GM21447 (cell line): ENCODE results near the gene GATD1.
A peak's percentile ranks its signal among the peaks of the same experiment; 100 is the strongest.
"Not testable (repeated sequence)": the region's sequence is repeated elsewhere in the genome, so short reads cannot be mapped to it uniquely, and the experiment has no call there.

Experiments used
- ATAC-seq: cut with Tn5 transposase; IDR thresholded peaks from one replicate; pipeline ENCODE4 v1.9.1; 2021; ENCODE audit not compliant: unreplicated experiment

GATD1 gene

DNA sequence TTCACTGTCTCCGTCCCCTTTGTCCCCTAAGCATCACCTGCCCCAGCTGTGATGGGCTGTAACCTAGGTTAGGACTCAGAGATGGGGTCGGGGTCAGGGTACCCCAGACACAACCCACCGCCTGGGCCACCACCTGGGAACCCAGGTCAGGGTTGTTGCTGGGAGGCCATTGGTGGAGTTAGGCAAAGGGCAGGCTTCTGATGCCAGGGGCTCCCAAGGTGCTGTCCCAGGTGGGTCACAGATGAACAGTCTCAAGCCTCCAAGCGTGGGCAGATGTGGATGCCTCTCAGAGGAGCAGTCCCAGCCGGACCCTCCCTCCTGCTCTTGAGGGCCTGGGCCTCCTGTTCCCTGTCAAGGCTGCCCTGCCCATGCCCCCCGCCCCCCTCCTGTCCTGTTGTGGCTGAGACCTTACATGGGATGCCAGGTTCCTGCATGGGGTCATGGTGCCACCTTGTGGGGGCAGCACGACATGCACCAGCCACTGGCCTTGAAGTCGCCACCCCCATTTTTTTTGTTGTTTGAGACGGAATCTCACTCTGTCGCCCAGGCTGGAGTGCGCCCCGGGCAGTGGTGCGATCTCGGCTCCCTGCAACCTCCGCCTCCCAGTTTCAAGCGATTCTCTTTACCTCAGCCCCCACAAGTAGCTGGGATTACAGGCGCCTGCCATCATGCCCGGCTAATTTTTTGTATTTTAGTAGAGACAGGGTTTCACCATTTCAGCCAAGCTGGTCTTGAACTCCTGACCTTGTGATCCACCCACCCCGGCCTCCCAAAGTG is 12.1 kb downstream of the GATD1 start:
- no peak for ATAC-seq

DNA sequence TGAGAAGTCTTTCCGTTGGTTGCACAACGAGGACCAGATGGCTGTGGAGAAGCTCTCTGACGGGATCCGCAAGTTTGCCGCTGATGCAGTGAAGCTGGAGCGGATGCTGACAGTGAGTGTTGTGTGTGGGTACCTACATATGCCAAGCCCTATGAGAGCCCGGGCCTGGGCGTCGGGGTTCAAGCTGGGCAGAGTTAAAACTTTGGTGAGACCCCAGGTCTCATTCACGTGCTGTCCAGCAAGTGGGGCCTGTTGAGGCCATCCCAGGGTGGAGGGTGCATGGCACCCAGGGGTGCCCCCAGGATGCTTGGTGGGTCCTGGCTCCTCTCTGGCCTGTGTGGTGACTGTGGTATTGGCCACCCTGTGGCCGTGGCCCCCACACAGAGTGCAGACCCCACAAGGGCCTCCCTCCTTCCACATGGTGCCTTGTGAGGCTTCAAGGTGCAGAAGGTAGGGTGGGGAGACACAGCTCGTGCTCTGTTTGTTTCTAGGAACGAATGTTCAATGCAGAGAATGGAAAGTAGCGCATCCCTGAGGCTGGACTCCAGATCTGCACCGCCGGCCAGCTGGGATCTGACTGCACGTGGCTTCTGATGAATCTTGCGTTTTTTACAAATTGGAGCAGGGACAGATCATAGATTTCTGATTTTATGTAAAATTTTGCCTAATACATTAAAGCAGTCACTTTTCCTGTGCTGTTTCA is 12.8 kb downstream of the GATD1 start:
- ATAC-seq: no peak

DNA sequence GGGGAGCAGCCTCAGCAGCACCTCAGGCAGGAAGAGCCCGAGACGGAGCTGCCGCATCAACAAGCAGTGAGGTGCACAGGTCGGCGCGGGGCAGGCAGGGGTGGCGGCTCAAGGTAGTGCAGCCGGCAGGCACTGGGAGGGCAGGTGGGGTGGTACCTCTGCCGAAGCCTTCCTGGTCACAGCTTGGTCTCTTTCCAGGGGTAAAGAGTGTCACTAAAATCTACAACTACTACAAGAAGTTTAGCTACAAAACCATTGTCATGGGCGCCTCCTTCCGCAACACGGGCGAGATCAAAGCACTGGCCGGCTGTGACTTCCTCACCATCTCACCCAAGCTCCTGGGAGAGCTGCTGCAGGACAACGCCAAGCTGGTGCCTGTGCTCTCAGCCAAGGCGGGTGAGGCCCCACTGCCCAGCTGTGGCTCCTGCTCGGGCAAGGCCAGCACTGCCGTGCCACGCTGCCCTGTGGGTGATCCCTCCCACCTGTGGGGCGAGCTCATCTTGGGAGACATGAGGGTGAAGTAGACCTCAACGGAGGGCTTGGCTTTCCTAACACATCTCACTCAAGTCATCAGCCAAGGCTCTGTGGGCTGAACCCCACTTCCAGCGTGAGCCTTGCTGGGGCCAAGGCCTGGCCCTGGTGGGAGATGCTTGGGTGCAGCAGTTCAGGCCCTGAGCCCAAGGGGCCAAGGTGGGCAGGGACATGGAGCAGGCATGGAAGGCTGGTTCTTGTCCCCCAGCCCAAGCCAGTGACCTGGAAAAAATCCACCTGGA is 13.6 kb downstream of the GATD1 start:
- no peak for ATAC-seq

DNA sequence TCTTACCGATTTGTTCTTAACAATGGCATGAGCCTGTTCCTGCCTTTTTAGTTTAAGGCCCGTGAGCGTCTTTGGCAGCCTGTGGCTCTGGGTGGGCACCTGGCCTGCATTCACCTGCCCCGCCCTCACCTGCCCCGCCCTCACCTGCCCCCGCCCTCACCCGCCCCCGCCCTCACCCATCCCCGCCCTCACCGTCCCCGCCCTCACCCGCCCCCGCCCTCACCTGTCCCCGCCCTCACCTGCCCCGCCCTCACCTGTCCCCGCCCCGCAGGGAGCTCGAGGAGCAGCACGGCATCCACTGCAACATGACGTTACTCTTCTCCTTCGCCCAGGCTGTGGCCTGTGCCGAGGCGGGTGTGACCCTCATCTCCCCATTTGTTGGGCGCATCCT is 14.2 kb downstream of the GATD1 start:
- ATAC-seq: no peak

DNA sequence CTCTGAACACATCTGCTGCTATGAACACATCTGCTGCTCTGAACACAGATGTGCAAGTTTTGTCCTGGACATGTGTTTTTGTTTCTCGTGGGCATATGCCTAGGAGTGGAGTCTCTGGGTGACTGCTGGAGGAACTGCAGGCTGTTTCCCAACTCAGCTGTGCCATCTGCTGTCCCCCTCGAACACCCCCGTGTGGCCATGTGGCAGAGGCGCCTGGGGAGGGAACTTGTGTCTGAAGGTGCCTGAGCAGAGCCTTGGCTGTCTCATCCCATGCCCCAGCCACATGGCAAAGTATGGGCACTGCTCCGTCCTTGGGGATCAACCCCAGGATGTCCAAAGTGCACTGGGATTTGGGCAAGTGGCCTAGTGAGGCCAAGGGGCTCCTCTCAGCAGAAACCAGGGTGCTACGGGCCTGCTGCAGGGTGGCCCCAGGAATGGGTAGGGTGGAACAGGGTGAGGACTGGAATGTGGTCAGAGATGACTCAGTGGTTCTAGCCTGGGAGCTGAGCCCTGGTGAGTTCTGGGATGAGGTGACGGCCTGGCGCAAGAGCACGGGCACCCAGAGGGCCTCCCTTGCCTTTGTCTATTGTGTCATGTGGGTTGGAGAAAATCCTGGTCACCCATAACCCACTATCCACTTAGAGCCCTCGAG is 14.7 kb downstream of the GATD1 start:
- ATAC-seq: no peak

DNA sequence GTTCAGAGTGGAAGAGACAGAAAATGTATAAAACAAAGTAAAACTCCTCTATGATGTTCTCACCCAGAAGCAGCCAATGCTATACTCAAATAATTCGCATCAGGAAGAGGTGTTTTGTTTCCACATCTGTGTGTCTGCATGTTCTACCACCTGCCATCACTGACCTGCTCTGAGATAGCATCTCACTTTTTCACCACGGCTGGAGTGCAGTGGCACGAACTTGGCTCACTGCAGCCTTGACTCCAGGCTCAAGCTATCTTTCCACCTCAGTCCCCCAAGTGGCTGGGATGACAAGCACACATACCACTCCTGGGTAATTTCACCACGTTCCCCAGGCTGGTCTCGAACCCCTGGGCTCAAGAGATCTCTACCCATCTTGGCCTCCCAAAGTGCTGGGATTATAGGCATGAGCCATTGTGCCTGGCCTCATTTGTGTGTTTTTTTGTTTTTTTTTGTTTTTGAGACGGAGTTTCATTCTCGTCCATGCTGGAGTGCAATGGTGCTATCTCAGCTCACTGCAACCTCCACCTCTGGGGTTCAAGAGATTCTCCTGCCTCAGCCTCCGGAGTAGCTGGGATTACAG is 15.7 kb downstream of the GATD1 start:
- no peak for ATAC-seq

DNA sequence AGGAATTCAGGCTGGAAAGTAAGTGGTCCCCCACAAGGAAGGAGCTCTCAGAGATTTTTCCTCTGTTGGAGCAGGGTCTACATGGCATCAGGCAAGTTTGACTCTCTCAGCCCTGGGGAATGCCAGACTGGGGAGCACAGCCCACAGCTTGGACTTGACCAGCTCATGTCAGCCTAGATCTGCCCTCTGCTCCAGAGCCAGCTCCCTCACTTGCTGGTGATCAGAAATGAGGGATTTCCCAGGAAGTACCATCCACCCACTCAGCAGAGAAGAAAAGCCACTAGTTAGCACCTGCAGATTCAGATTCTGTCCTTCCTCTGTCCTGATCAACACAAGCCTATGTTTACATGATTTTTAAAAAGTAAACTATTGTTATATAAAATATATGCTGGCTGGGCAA is 17.1 kb downstream of the GATD1 start:
- no peak for ATAC-seq

DNA sequence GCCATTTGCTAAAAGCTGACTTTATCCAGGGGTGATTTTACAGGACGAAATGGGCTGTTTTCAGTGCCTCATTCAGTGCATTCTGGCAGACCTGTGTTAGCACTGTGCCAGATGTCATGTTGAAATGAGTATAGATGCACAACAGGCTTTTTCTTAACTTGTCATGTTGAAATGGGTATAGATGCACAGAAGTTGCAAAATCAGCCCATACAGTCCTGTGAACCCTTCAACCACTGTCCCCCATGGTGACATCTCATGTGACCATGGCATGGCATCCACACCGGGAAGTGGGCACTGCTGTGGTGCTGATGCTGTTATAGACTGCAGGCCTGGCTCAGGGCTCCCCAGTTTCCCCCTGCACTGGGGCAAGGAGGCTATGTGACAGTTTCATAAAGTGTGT is 27.6 kb downstream of the GATD1 start:
- no peak for ATAC-seq

DNA sequence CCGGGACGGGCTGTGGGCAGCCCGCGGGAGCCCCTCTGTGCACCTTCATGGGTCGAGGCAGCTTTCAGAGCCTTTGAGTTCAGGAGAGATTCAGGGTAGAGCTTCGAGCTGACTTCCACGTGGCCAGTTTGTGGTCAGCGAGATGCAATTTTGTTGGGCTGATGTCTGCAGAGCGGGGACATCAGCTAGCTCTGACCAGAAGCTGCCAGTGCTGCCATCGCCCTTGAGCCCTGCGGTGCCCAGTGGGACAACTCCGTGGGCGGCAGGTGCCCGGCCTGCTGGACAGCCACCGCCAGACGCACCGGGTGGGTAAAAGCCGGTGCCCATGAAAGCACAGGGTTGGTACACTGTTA is 29.3 kb downstream of the GATD1 start:
- ATAC-seq: no peak

DNA sequence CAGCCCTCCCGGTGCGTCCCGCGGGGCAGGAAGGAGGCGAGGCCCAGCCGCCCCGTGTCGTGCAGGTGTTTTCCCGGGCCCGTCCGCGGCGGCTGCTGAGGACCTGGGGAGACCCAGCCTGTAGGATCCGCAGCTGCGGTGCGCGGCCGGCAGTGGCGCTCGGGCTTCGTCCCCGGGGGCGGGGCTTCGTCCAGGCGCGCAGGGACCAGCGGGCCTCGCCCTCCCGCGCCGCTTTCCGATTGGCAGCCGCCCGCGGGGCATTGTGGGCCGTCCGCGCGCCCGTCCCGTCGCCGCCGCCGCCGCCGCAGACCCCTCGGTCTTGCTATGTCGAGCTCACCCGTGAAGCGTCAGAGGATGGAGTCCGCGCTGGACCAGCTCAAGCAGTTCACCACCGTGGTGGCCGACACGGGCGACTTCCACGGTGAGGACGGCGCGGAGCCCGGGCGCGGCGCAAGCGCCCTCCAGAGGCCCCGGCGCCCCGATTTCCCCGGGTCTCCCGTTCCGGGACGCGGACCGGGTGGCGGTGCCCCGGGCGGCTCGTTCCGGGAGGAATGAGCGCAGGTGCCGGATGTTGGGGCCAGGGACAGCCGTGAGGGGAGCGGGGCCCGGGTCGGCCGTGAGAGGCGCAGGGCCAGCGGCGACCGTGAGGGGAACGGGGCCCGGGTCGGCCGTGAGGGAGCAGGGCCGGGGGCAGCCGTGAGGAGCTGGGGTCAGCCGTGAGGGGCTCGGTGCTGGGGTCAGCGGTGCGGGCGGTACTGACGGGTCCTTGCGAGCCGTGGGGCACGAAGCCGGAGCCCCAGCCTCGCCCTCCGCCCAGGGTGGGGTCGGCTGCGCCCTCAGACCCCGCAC is 29.9 kb downstream of the GATD1 start, which contains the start of gene TALDO1:
Gene TALDO1, plus strand, starts transcription at position 307 of the 849 bp plus-strand sequence. Its CDS starts 18 bp downstream, at position 325.
- ATAC-seq: peak; percentile 81

DNA sequence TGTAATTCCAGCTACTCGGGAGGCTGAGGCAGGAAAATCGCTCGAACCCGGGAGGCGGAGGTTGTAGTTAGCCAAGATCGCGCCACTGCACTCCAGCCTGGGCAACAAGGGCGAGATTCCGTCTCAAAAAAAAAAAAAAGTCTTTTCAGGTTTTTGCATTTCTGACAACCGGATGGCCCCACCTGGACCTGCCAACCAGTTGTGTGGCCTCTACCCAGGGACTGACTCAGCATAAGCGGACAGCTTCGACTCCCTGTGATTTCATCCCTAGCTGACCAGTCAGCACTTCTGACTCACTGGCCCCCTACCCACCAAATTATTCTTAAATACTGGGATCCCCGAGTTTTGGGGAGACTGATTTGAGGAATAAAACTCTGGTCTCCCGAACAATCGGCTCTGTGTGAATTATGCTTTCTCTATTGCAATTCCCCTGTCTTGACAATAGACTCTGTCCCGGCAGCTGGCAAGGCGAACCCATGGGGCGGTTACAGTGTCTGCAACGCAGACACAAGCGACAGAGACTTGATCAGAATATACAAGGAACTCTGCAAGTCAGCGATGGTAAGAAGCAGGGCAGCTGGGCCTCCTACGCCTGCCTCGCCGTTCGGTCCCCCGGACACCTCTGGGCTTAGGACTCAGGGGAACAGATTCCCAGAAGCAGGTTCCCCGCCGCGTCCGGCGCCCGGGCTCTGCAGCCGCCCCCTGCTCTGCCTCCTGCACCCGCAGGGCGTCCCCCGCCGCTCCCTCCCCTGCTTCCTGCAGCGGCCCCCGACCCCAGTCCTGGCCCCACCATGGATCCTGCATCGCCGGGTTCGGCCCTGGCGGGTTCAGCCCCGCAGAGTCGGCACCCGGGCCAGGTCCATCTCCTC is 30.8 kb downstream of the GATD1 start:
- peak; percentile 30 for ATAC-seq

DNA sequence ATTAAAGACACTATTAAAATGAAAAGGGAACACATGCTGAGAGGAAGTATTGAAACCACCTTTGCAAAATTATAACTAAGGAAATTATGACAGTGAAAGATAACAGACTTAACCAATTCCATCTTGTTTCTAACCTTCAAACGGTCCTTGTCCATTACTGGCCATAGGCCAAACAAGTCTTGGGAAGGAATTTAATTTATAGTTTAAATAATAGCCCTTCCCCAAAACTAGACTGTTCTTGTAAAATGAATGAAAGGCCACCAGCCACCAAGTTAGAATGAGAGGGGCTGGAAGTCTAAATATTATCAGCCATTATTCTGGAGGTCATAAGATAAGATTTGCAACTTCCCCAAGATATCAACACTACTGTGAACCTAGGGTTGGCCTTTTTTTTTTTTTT is 31.9 kb downstream of the GATD1 start:
- ATAC-seq: no peak

DNA sequence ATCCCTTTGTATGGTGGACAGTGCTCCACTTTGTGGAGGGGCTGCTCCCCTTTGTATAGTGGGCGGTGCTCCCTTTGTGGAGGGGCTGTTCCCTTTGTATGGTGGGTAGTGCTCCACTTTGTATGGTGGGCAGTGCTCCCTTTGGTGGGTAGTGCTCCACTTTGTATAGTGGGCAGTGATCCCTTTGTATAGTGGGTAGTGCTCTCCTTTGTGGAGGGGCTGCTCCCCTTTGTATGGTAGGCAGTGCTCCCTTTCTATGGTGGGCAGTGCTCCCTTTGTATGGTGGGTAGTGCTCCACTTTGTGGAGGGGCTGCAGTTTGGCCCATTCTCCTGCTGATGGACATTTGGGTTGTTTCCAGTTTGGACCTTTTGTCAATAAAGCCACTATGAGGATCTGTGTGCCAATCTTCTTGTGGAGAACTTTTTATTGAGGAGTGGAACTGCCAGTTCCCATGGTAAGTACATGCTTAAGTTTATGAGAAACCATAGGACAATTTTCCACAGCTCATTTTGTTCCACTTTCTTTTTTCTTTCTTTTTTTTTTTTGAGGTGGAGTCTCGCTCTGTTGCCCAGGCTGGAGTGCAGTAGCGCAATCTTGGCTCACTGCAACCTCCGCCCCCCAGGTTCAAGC is 34.6 kb downstream of the GATD1 start:
- ATAC-seq: no peak

DNA sequence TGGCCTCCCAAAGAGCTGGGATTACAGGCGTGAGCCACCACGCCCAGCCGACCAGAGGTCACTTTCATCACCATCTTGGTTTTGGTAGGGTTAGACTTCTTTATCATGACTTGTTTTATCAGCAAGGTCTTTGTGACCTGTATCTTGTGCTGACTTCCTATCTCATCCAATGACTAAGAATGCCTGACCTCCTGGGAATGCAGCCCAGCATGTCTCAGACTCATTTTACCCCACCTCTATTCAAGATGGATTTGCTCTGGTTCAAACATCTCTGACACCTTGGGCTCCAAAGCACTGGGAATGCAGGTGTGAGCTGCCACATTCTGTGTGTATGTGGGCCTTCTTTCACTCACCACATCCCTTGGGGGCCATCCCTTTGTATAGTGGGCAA is 35.1 kb downstream of the GATD1 start:
- no peak for ATAC-seq

DNA sequence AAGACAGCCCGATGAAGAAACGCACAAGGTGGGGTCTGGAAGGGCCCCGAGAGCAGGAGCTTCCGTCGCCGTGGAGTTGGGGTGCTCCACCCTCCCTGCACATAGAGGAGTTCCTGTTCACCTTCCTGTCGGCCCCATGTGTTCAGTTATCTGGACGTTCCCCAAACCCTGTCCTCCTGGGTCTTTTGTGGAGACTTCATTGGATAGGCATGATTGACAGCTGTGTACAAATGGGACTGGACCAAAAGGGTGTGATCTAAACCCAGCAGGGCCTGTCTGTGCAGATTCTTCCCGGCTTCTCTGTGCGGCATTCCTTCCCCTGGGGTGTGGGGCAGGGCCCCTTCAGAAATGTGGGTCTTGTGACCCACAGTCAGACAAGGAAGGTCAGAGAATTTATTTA is 39.4 kb downstream of the GATD1 start:
- ATAC-seq: not testable (repeated sequence)

DNA sequence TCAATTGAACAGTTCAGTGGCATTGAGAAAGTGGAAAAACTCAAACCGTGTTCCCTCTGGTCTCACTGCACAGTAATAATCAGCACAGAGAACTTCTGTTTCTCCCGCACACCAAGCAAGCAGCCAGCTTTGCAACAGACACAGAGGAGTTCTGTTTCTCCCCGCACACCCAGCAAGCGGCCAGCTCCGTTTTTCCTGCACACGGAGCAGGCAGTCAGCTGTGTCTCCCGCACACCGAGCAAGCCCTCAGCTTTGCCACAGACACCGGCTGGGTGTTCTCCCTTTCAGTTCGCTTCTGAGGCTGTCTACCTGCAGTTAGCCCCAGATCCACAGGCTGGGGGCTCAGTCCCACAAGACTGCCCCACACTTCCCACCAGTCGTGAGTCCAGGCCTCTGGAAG is 39.9 kb downstream of the GATD1 start:
- no peak for ATAC-seq

DNA sequence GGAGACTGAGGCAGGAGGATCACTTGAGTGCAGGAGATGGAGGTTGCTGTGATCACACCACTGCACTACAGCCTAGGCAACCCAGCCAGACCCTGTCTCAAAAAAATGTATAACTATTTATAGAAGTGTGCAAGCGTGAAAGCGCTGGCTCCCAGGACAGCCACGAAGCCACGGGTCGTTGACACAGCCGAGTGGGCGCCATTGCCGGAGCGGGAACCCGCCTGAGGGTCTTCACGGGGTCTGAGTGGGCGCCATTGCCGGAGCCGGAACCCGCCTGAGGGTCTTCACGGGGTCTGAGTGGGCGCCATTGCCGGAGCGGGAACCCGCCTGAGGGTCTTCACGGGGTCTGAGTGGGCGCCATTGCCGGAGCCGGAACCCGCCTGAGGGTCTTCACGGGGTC is 42.7 kb downstream of the GATD1 start:
- ATAC-seq: not testable (repeated sequence)

DNA sequence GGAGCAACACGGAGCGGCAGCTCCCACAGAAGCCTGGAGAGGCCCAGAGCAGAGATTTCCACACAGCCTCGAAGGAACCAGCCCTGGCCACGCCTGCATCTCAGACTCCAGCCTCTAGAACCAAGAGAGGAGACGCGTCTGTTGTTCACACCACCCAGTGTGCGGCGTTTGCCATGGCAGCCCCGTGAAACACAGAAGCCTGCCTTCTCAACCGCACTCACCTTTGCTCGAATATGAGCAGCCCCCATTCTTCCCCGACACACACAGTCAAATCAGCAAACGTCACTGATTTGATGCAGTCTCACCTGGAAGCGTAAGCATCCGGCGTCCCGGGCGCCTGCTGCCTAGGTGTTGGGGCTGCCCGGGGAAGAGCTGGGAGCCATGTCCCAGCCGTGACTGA is 44.2 kb downstream of the GATD1 start:
- no peak for ATAC-seq
